Psoas muscle (tissue), 8 donors: ENCODE data around the gene MRTFA. TPM values are rescaled to one million over a fixed set of nuclear protein-coding genes. Genes with fewer than 3 reads are reported as not detected.
A peak's percentile ranks its signal among the peaks of the same experiment; 100 is the strongest.

ENCODE experiments used
- ATAC-seq, 4 donors: fragments of 200-7000 bp; cut with Tn5 transposase; one replicate each; pipeline ENCODE4 v1.9.1; 2020; ENCODE audit warnings: moderate library complexity in 3 of 4, mild to moderate bottlenecking in 2 of 4
- DNase-seq, 2 donors: peaks; one replicate each; pipeline ENCODE4 v3.0.0-alpha.2; 2020
- H3K27ac ChIP-seq: fragments of 200-600 bp; one replicate; pipeline ENCODE4 v1.8.0; 2022
- H3K27me3 ChIP-seq, 3 donors: fragments of 200-600 bp in 1 of 3; one replicate each; pipeline versions ENCODE4 v1.6.1 to v1.8.0; 2013 to 2022; ENCODE audit warnings: low read length in 2 of 3, mild to moderate bottlenecking in 2 of 3, moderate library complexity in 1 of 3; ENCODE audit not compliant: insufficient read depth in 3 of 3
- H3K36me3 ChIP-seq, 2 donors: fragments of 200-600 bp in 1 of 2; one replicate each; pipeline versions ENCODE4 v1.6.1 to v1.8.0; 2013 to 2022; ENCODE audit warnings: low read depth in 1 of 2, mild to moderate bottlenecking in 1 of 2, moderate library complexity in 1 of 2; ENCODE audit not compliant: insufficient read depth in 1 of 2
- H3K4me1 ChIP-seq: fragments of 200-600 bp; one replicate; pipeline ENCODE4 v1.8.0; 2022
- H3K4me3 ChIP-seq: fragments of 200-600 bp; one replicate; pipeline ENCODE4 v1.8.0; 2022; ENCODE audit warnings: mild to moderate bottlenecking
- H3K9me3 ChIP-seq: fragments of 200-600 bp; one replicate; pipeline ENCODE4 v1.8.0; 2022
- WGBS, 3 donors: extraction: QIAGEN DNeasy Blood & Tissue Kit; methylation state at CpG; one replicate each; pipeline versions ENCODE4 v1.1.6 to v1.1.7; 2013; 5-methylcytosine and 5-hydroxymethylcytosine counted together
- intact Hi-C, 2 donors: fragments of 100-400 bp; cut with DNase I; formaldehyde crosslinking; loops; one replicate each; pipeline versions ENCODE4 v1.11.0 to v1.14.2; 2022
- polyA plus RNA-seq, 3 donors: library from polyadenylated mRNA; stranded (reverse); fragments of 200-250 nt; gene quantifications; one replicate each; pipeline ENCODE4 v1.2.3, GENCODE V29; 2013
- total RNA-seq, 4 donors: library from RNA; stranded (reverse); fragmentation: NEBNext Ultra II Directional in 2 of 4; extraction: Animal tissue kit (Norgen Biotek cat#: 25700) in 2 of 4; gene quantifications; one replicate each; pipeline versions ENCODE4 v1.2.1 to v1.2.4, GENCODE V29; 2021 to 2023
- TF ChIP-seq, protein P1 (sequence below): fragments of 200-600 bp; IDR thresholded peaks from one replicate; pipeline ENCODE4 v1.8.0; 2022; ENCODE audit warnings: antibody characterized with exemption
- donor health status: healthy with polysubstance abuse.
- donor health status: DM: no; HTN: no; CAD: no; lungs with moderate emphysema.
- donor health status: Bipolar disorder and iron deficiency.
- donor health status: healthy.
- donor health status: DM: yes; HTN: yes; CAD: no.
- donor health status: DM: no; HTN: no; CAD: no.
- donor health status: DM: no; HTN: no; CAD: no.
- donor health status: DM: yes; HTN: yes; CAD: no.

MRTFA gene
- total and polyA plus RNA-seq, 7 donors, result 10.1 to 24.0 (median 15.7) TPM

- no peak overlapping the region for H3K27ac ChIP-seq
- TF ChIP-seq, protein P1, sequence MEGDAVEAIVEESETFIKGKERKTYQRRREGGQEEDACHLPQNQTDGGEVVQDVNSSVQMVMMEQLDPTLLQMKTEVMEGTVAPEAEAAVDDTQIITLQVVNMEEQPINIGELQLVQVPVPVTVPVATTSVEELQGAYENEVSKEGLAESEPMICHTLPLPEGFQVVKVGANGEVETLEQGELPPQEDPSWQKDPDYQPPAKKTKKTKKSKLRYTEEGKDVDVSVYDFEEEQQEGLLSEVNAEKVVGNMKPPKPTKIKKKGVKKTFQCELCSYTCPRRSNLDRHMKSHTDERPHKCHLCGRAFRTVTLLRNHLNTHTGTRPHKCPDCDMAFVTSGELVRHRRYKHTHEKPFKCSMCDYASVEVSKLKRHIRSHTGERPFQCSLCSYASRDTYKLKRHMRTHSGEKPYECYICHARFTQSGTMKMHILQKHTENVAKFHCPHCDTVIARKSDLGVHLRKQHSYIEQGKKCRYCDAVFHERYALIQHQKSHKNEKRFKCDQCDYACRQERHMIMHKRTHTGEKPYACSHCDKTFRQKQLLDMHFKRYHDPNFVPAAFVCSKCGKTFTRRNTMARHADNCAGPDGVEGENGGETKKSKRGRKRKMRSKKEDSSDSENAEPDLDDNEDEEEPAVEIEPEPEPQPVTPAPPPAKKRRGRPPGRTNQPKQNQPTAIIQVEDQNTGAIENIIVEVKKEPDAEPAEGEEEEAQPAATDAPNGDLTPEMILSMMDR, result no peak
- 95% methylated on average over 2 of the region's 2 CpGs for WGBS, 3 donors
- no peaks in the 10 kb centered on the region for H3K27me3 ChIP-seq
- intact Hi-C loops, result no loop called here
- H3K36me3 ChIP-seq, result no peaks in the 10 kb centered on the region
- no peak for ATAC-seq
- no peak for DNase-seq
- H3K9me3 ChIP-seq, result no peaks in the 10 kb centered on the region
- peaks cover 33% of the 10 kb centered on the region for H3K4me1 ChIP-seq
- no peak overlapping the region for H3K4me3 ChIP-seq
These were observed 100.9 kb downstream of the MRTFA start for GRCh38 chr22:40535642-40536041.

GRCh38 chr22:40535189-40535512, 101.4 kb downstream of the MRTFA start:
- TF ChIP-seq, protein P1, result no peak
- no peaks in the 10 kb centered on the region for H3K9me3 ChIP-seq
- H3K27me3 ChIP-seq, result no peaks in the 10 kb centered on the region
- H3K36me3 ChIP-seq, result no peaks in the 10 kb centered on the region
- H3K4me3 ChIP-seq, result no peak overlapping the region
- intact Hi-C loops, result no loop called here
- H3K27ac ChIP-seq, result peak overlapping the region; percentile 56
- 74 to 76% (median 76%) methylated on average over 2 of the region's 2 CpGs for WGBS, 3 donors
- no peak for DNase-seq
- H3K4me1 ChIP-seq, result peaks cover 33% of the 10 kb centered on the region
- no peak for ATAC-seq

DNA sequence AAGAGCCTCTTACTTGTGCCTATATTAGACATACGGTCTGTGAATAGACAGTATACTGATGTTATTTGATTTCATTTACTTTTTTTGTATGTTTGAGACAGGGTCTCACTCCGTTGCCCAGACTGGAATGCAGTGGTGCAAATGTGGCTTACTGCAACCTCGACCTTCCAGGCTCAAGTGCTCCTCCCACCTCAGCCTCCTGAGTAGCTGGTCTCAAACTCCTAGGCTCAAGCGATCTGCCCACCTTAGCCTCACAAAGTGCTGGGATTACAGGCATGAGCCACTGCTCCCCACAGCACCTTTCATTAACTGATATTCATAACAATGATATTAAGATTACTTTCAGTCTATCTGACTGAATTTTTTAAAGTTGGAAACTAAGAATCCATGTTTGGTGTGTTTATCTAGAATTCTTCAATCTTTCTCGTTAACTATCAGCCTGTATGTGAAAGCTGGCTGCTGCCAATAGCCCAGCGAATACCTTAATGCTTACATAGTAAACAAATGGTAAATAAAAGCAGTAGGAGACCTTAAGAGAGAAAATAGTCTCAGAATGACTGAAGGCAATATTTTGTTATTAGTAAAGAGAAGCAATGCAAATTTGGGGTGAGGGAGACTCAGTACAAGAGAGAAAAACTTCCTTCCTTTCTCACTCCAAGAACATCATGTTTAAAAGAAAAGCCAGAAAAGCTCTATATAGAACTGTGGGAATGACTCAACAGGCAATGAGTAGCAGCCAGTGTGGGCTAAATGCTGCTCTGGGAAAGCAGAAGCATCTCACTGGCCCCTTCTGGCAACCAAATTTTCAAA, 101.9 kb downstream of the MRTFA start:
- Histone ChIP-seq H3K27me3 (no peaks in the 10 kb centered on the region), H3K27ac (peak overlapping the region; percentile 56), H3K36me3 (no peaks in the 10 kb centered on the region), H3K4me3 (peak overlapping the region; percentile 50), H3K4me1 (peaks cover 33% of the 10 kb centered on the region), H3K9me3 (no peaks in the 10 kb centered on the region)
- ATAC-seq (peak in 3 of 4 donors; percentile 36 to 60 (median 47)), DNase-seq (no peak)
- WGBS, 3 donors, result 54 to 65% (median 56%) methylated on average over 6 of the region's 6 CpGs
- intact Hi-C loops, result no loop called here
- TF ChIP-seq, protein P1, result no peak

DNA sequence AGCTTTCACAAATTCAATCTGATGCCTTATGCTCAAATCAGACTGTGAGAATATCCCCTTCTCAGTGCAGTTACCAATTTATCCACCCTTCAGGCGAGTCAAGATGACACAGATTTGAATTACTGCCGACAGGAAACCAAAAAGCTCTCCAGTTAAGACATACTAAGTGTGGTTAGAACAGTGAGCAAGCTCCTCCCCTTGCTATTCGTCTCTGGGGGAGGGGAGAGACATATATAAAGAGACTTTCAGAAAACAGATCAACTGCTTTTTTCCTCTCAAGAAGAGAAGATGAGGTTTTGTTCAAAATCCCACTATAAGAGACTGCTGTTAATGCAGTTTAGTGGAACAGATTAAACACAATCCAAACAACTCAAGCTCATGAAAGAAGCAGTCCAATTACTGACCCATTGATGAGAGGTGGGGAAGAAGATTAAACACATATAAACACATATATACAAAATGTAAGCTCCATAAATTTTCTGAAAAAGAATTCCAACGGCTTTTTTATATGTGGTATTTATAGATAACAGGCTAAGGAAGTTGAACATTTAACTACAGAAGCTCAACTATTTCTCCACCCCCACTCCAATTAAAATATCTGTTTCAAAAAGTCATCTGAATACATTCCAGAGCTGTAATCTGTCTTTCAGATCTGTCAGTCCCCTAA, 102.7 kb downstream of the MRTFA start:
- TF ChIP-seq, protein P1, result no peak
- Histone ChIP-seq H3K9me3 (no peaks in the 10 kb centered on the region), H3K27me3 (no peaks in the 10 kb centered on the region), H3K4me3 (peak overlapping the region; percentile 50), H3K27ac (peak overlapping the region; percentile 56), H3K36me3 (no peaks in the 10 kb centered on the region), H3K4me1 (peaks cover 33% of the 10 kb centered on the region)
- DNase-seq (no peak), ATAC-seq (peak; percentile 78 to 87 (median 82))
- WGBS, 3 donors, result 4 to 14% (median 11%) methylated on average over 4 of the region's 4 CpGs
- intact Hi-C loops, result no loop called here
